Measurements from ENCODE around the gene CALY. TPM values are rescaled to one million over a fixed set of nuclear protein-coding genes. Genes with fewer than 3 reads are reported as not detected.
A peak's percentile ranks its signal among the peaks of the same experiment; 100 is the strongest.

CALY gene
- total and polyA plus RNA-seq, 5 donors from 2014 or later = 0.76 to 1.8 (median 1.0) TPM

DNA sequence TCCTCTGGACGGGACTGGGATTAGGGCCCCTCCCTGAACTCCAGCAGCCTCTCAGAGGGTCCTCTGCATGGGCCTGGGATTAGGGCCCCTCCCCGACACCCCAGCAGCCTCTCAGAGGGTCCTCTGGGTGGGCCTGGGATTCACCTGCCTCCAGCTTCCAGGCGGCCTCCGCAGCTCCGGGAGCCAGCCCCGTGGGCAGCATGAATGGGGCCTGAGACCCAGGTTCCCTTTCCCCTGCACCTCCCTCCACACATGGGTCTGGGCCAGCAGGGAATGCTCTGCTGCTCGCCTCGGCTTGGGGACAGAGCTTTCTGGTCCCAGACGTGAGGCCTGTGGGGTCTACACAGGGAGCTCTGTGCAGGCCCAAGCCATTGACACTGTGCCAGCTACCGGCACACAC, 33.5 kb downstream of the CALY start:
- no peaks in the 10 kb centered on the region for H3K9me3 ChIP-seq (ENCODE audit: control insufficient read depth in 2 of 2, low read length in 2 of 2)
- H3K4me3 ChIP-seq (ENCODE audit: low read depth, low read length) = no peak overlapping the region
- Mint-ChIP-seq H3K36me3 (peaks cover 30% of the 10 kb centered on the region), H3K9me3 (peaks cover 0 to 2% (median 0%) of the 10 kb centered on the region in 7 donors), H3K27ac (no peak overlapping the region), H3K27me3 (peaks cover 7% of the 10 kb centered on the region), H3K4me1 (peaks cover 4 to 44% (median 21%) of the 10 kb centered on the region in 4 donors), H3K4me3 (peak overlapping the region in 1 of 4 donors; percentile 50)
- DNase-seq (no peak), ATAC-seq (ENCODE audit: low read depth in 2 of 2) (no peak)
- H3K4me1 ChIP-seq (ENCODE audit: control insufficient read depth, insufficient read depth, low read length, poor library complexity, severe bottlenecking) = peaks cover 17% of the 10 kb centered on the region
- H3K36me3 ChIP-seq (ENCODE audit: control insufficient read depth, insufficient read depth, low read length) = peaks cover 38% of the 10 kb centered on the region
- no peak overlapping the region for H3K27ac ChIP-seq (ENCODE audit: insufficient read depth, low read length, poor library complexity, severe bottlenecking)
- no peaks in the 10 kb centered on the region for H3K27me3 ChIP-seq (ENCODE audit: control insufficient read depth, insufficient read depth, low read length)

DNA sequence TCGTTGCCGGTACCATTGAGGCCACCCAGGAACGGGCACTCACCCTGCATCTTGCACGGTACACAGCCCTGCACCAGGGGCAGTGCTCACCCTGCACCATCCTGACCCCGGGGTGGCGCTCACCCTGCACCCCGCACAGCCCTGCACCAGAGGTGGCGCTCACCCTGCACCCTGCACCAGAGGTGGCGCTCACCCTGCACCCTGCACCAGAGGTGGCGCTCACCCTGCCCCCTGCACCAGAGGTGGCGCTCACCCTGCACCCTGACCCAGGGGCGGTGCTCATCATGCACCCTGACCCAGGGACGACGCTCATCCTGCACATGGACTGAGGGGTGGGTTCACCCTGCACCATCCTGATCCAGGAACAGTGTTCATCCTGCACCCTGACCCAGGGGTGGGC, 34.5 kb downstream of the CALY start:
- Histone ChIP-seq H3K9me3 (ENCODE audit: control insufficient read depth in 2 of 2, low read length in 2 of 2) (no peaks in the 10 kb centered on the region), H3K27me3 (ENCODE audit: control insufficient read depth, insufficient read depth, low read length) (no peaks in the 10 kb centered on the region), H3K4me3 (ENCODE audit: low read depth, low read length) (no peak overlapping the region), H3K36me3 (ENCODE audit: control insufficient read depth, insufficient read depth, low read length) (peaks cover 45% of the 10 kb centered on the region), H3K4me1 (ENCODE audit: control insufficient read depth, insufficient read depth, low read length, poor library complexity, severe bottlenecking) (peaks cover 9% of the 10 kb centered on the region), H3K27ac (ENCODE audit: insufficient read depth, low read length, poor library complexity, severe bottlenecking) (no peak overlapping the region)
- ATAC-seq (ENCODE audit: low read depth in 2 of 2) (no peak), DNase-seq (no peak)
- peaks cover 0 to 36% (median 14%) of the 10 kb centered on the region in 4 donors for H3K4me1 Mint-ChIP-seq
- peaks cover 40% of the 10 kb centered on the region for H3K36me3 Mint-ChIP-seq
- H3K27me3 Mint-ChIP-seq = no peaks in the 10 kb centered on the region
- no peak overlapping the region for H3K4me3 Mint-ChIP-seq
- H3K27ac Mint-ChIP-seq = no peak overlapping the region
- H3K9me3 Mint-ChIP-seq = no peaks in the 10 kb centered on the region

DNA sequence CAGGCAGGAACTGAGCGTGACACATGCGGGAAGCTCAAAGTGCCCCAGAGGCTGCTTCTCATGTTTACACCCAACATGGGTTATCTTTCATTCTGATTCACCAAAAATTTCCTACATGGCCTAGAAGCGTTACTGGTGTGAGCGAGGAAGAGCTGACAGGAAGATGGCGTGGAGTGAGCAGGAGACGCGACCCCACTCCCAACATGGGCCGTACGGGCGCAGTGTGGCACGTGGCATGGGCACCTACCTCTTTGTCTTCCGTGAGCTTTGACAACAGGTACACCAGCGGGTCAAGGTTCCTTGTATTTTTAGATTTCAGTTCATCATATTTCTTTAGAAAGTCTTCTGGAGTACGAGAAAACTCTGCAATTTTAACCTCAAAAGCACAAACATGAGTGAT, 37.0 kb downstream of the CALY start:
- DNase-seq (no peak), ATAC-seq (ENCODE audit: low read depth in 2 of 2) (no peak)
- Histone ChIP-seq H3K27me3 (ENCODE audit: control insufficient read depth, insufficient read depth, low read length) (no peaks in the 10 kb centered on the region), H3K9me3 (ENCODE audit: control insufficient read depth in 2 of 2, low read length in 2 of 2) (no peaks in the 10 kb centered on the region), H3K36me3 (ENCODE audit: control insufficient read depth, insufficient read depth, low read length) (peaks cover 60% of the 10 kb centered on the region), H3K4me3 (ENCODE audit: low read depth, low read length) (no peak overlapping the region), H3K4me1 (ENCODE audit: control insufficient read depth, insufficient read depth, low read length, poor library complexity, severe bottlenecking) (peaks cover 3% of the 10 kb centered on the region), H3K27ac (ENCODE audit: insufficient read depth, low read length, poor library complexity, severe bottlenecking) (no peak overlapping the region)
- H3K27me3 Mint-ChIP-seq = no peaks in the 10 kb centered on the region
- H3K27ac Mint-ChIP-seq = no peak overlapping the region
- no peak overlapping the region for H3K4me3 Mint-ChIP-seq
- no peaks in the 10 kb centered on the region for H3K9me3 Mint-ChIP-seq
- H3K4me1 Mint-ChIP-seq = peaks cover 0 to 15% (median 5%) of the 10 kb centered on the region in 4 donors
- H3K36me3 Mint-ChIP-seq = peaks cover 45% of the 10 kb centered on the region

DNA sequence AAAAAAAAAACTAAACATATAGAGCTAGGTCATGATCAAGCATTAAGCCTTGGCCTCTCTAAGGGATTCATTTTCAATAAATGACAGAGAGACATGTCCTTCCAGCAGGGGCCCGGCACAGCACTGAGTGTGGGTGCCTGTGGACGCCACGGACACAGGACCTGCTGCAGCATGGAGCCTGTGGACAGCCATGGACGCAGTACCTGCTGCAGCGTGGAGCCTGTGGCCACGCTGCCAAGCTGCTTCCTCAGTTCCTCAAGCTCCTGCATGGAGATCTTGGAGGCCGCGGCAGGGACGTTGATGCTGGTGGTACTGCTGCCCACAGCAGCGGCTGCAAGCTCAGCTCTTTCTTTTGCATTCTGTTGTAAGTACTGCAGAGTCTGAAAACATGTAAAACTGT, 37.5 kb downstream of the CALY start:
- Mint-ChIP-seq H3K4me1 (peaks cover 0 to 11% (median 3%) of the 10 kb centered on the region in 4 donors), H3K27me3 (no peaks in the 10 kb centered on the region), H3K27ac (no peak overlapping the region), H3K9me3 (no peaks in the 10 kb centered on the region), H3K4me3 (no peak overlapping the region), H3K36me3 (peaks cover 47% of the 10 kb centered on the region)
- Histone ChIP-seq H3K4me1 (ENCODE audit: control insufficient read depth, insufficient read depth, low read length, poor library complexity, severe bottlenecking) (peaks cover 3% of the 10 kb centered on the region), H3K27me3 (ENCODE audit: control insufficient read depth, insufficient read depth, low read length) (no peaks in the 10 kb centered on the region), H3K36me3 (ENCODE audit: control insufficient read depth, insufficient read depth, low read length) (peaks cover 64% of the 10 kb centered on the region), H3K4me3 (ENCODE audit: low read depth, low read length) (no peak overlapping the region), H3K27ac (ENCODE audit: insufficient read depth, low read length, poor library complexity, severe bottlenecking) (no peak overlapping the region), H3K9me3 (ENCODE audit: control insufficient read depth in 2 of 2, low read length in 2 of 2) (no peaks in the 10 kb centered on the region)
- no peak for DNase-seq
- no peak for ATAC-seq (ENCODE audit: low read depth in 2 of 2)

DNA sequence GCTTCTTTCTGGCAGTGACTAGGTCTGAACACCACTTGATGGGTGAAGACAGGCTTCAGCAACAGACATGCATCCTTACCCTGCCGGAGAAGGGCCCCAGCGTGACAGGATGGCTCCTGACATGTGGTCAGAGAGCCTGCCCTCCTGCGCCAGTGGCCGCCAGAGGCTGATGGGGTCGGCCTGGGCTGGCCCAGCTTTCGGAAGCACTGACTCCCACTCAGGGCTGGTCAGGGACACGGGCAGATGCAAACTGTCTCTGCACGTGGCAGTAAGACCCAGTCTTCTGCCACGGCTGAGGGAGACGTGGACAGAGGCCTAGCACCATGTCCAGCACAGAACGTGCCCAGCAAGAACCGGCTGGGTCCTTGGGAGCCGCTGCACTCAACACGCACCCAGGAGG, 38.2 kb downstream of the CALY start:
- Histone ChIP-seq H3K36me3 (ENCODE audit: control insufficient read depth, insufficient read depth, low read length) (peaks cover 71% of the 10 kb centered on the region), H3K9me3 (ENCODE audit: control insufficient read depth in 2 of 2, low read length in 2 of 2) (no peaks in the 10 kb centered on the region), H3K4me3 (ENCODE audit: low read depth, low read length) (no peak overlapping the region), H3K4me1 (ENCODE audit: control insufficient read depth, insufficient read depth, low read length, poor library complexity, severe bottlenecking) (no peaks in the 10 kb centered on the region), H3K27me3 (ENCODE audit: control insufficient read depth, insufficient read depth, low read length) (no peaks in the 10 kb centered on the region), H3K27ac (ENCODE audit: insufficient read depth, low read length, poor library complexity, severe bottlenecking) (no peak overlapping the region)
- Mint-ChIP-seq H3K27ac (no peak overlapping the region), H3K4me3 (no peak overlapping the region), H3K27me3 (no peaks in the 10 kb centered on the region), H3K4me1 (peaks cover 0 to 7% (median 0%) of the 10 kb centered on the region in 4 donors), H3K9me3 (no peaks in the 10 kb centered on the region), H3K36me3 (peaks cover 46% of the 10 kb centered on the region)
- DNase-seq (no peak), ATAC-seq (ENCODE audit: low read depth in 2 of 2) (no peak)

DNA sequence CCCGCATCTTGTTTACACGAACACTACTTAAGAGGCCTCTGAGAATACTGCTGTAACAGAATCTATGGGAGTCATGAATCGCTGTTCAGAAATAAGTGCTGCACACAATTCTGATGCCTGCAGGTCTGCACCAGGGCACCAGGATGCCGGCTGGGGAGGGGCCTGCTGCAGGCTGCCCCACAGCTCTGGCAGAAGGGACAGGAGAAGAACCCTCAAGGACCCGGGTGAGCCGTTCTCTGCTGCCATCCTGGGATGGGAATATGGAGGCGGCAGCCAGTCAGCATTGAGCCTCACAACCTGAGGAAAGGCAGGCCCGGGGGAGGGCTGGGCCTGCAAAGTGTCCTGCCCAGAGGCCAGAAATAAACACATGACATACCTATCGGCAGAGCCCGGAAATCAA, 39.2 kb downstream of the CALY start:
- Histone ChIP-seq H3K27ac (ENCODE audit: insufficient read depth, low read length, poor library complexity, severe bottlenecking) (no peak overlapping the region), H3K27me3 (ENCODE audit: control insufficient read depth, insufficient read depth, low read length) (no peaks in the 10 kb centered on the region), H3K4me1 (ENCODE audit: control insufficient read depth, insufficient read depth, low read length, poor library complexity, severe bottlenecking) (no peaks in the 10 kb centered on the region), H3K9me3 (ENCODE audit: control insufficient read depth in 2 of 2, low read length in 2 of 2) (no peaks in the 10 kb centered on the region), H3K4me3 (ENCODE audit: low read depth, low read length) (no peak overlapping the region), H3K36me3 (ENCODE audit: control insufficient read depth, insufficient read depth, low read length) (peaks cover 80% of the 10 kb centered on the region)
- peaks cover 0 to 4% (median 0%) of the 10 kb centered on the region in 4 donors for H3K4me1 Mint-ChIP-seq
- H3K4me3 Mint-ChIP-seq = no peak overlapping the region
- DNase-seq (no peak), ATAC-seq (ENCODE audit: low read depth in 2 of 2) (no peak)
- no peaks in the 10 kb centered on the region for H3K9me3 Mint-ChIP-seq
- no peaks in the 10 kb centered on the region for H3K27me3 Mint-ChIP-seq
- H3K36me3 Mint-ChIP-seq = peaks cover 43% of the 10 kb centered on the region
- H3K27ac Mint-ChIP-seq = no peak overlapping the region

DNA sequence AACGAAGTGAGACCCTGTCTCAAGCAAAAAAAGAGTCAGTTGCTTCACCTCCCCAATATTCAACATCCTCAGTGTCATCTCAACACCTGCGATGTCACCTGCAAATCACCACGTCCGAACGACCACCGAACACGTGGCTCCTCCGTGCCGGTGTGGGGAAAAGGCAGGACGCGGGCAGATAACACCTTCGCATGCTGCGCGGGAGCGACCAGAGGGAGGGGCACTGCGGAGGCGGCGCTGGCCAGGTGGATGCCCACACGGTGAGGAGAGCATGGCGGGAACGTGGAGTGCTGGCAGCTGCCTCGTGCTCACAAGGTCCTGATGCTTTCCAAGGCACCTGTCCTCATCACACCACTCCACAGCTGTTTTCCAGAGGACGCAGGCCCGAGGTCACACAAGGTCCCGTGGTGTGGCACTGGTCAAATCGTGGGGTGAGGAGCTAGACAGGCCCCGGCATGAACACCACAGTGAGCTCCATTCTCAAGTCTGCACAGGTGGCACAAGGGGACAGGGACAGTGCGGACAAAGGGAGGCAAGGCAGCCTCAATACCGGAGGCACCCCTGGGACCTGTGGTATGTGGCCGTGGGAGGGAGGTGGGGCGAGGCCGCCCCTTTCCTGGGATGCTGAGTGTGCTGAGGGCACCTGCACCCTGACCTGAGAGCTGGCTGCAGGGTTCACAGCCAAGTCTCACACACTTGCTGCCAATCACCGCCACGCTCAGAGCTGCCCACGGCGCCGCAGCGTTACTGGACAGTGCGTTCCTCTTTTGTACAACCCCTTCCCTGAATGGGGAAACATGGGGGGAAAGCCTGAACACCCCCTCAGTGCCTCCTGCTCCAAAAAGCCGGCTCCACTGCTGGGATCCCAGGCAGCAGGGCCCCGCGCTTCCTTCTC, 41.0 kb downstream of the CALY start:
- Histone ChIP-seq H3K27ac (ENCODE audit: insufficient read depth, low read length, poor library complexity, severe bottlenecking) (no peak overlapping the region), H3K36me3 (ENCODE audit: control insufficient read depth, insufficient read depth, low read length) (peaks cover 78% of the 10 kb centered on the region), H3K27me3 (ENCODE audit: control insufficient read depth, insufficient read depth, low read length) (no peaks in the 10 kb centered on the region), H3K4me1 (ENCODE audit: control insufficient read depth, insufficient read depth, low read length, poor library complexity, severe bottlenecking) (no peaks in the 10 kb centered on the region), H3K9me3 (ENCODE audit: control insufficient read depth in 2 of 2, low read length in 2 of 2) (no peaks in the 10 kb centered on the region), H3K4me3 (ENCODE audit: low read depth, low read length) (no peak overlapping the region)
- peaks cover 0 to 2% (median 0%) of the 10 kb centered on the region in 4 donors for H3K4me1 Mint-ChIP-seq
- no peak for ATAC-seq (ENCODE audit: low read depth in 2 of 2)
- peaks cover 41% of the 10 kb centered on the region for H3K36me3 Mint-ChIP-seq
- no peaks in the 10 kb centered on the region for H3K27me3 Mint-ChIP-seq
- H3K4me3 Mint-ChIP-seq = no peak overlapping the region
- no peak for DNase-seq
- no peaks in the 10 kb centered on the region for H3K9me3 Mint-ChIP-seq
- H3K27ac Mint-ChIP-seq = no peak overlapping the region

DNA sequence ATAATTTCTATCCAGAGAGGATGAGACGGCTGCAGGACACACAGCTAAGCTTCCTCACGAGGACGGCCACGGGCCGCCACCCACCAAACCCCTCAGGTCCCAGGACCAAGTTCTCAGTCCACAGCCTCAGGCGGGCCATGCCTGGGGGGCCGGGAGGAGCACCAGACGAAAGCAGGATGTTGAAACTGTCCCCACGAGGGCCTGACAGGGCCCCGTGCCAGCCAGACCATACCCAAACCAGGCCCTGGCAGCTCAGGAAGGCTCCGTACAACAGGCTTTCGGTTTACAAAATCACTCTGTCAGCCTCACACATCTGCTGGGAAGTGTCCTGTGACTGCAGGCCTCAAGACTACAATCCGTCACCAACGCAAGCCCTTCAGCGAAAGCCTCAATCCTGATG, 42.5 kb downstream of the CALY start:
- Histone ChIP-seq H3K27ac (ENCODE audit: insufficient read depth, low read length, poor library complexity, severe bottlenecking) (no peak overlapping the region), H3K4me3 (ENCODE audit: low read depth, low read length) (no peak overlapping the region), H3K4me1 (ENCODE audit: control insufficient read depth, insufficient read depth, low read length, poor library complexity, severe bottlenecking) (no peaks in the 10 kb centered on the region), H3K27me3 (ENCODE audit: control insufficient read depth, insufficient read depth, low read length) (no peaks in the 10 kb centered on the region), H3K36me3 (ENCODE audit: control insufficient read depth, insufficient read depth, low read length) (peaks cover 75% of the 10 kb centered on the region), H3K9me3 (ENCODE audit: control insufficient read depth in 2 of 2, low read length in 2 of 2) (no peaks in the 10 kb centered on the region)
- Mint-ChIP-seq H3K9me3 (no peaks in the 10 kb centered on the region), H3K4me1 (no peaks in the 10 kb centered on the region), H3K36me3 (peaks cover 35% of the 10 kb centered on the region), H3K27ac (no peak overlapping the region), H3K27me3 (no peaks in the 10 kb centered on the region), H3K4me3 (no peak overlapping the region)
- ATAC-seq (ENCODE audit: low read depth in 2 of 2) = no peak
- no peak for DNase-seq
